Gastrocnemius medialis (tissue), 4 donors: ENCODE data around the gene ATG14.

Experiments used
- CTCF ChIP-seq, 5 experiments: fragments of 450-650 bp in 3 of 5; fragments of 200-600 bp in 2 of 5; sonication (generic) in 2 of 5; IDR thresholded peaks in 4 of 5; conservative IDR thresholded peaks in 1 of 5; 1 replicate in 4 of 5; 2 replicates in 1 of 5; pipeline ENCODE4 v1.5.1; 2016 to 2019; ENCODE audit warnings: antibody characterized with exemption in 5 of 5, mild to moderate bottlenecking in 3 of 5, moderate library complexity in 3 of 5
- POLR2A ChIP-seq, 2 donors: fragments of 450-650 bp; IDR thresholded peaks; one replicate each; pipeline ENCODE4 v1.6.1; 2017; ENCODE audit warnings: antibody characterized with exemption in 2 of 2, mild to moderate bottlenecking in 2 of 2, moderate library complexity in 2 of 2

GRCh38 chr14:55382483-55382882, 29.1 kb downstream of the ATG14 start:
- TF ChIP-seq CTCF (IDR thresholded peaks at IDR 0.05 in 4 of 5, conservative IDR thresholded peaks at IDR 0.05 in 1 of 5) (no peak), POLR2A (IDR thresholded peaks at IDR 0.05) (no peak)
